GM21515 (cell line): ENCODE measurements around the gene AK5.
A peak's percentile ranks its signal among the peaks of the same experiment; 100 is the strongest.
"Not testable (repeated sequence)": the region's sequence is repeated elsewhere in the genome, so short reads cannot be mapped to it uniquely, and the experiment has no call there.

ENCODE experiments used
- ATAC-seq: cut with Tn5 transposase; IDR thresholded peaks from one replicate; pipeline ENCODE4 v1.9.1; 2021; ENCODE audit not compliant: unreplicated experiment

AK5 gene

DNA sequence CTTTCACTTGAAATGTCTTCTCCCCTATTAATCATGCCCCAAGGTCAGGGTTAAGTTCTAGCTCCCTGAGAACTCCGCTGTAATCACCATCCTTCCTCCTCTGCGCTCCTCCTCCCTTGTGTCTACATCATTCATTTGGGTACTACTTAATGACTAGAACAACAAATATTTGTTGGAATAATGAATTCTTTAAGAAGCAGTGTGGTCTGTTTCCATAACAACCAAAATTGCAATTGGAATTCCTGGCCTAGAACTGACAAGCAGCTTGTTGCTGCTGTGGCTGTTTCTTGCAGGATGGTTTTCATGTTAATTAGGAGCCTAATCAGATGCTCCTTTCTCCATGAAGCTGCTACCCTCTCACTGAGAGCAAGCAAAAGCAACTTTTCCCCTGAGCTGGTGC, 208.1 kb downstream of the AK5 start:
- no peak for ATAC-seq

DNA sequence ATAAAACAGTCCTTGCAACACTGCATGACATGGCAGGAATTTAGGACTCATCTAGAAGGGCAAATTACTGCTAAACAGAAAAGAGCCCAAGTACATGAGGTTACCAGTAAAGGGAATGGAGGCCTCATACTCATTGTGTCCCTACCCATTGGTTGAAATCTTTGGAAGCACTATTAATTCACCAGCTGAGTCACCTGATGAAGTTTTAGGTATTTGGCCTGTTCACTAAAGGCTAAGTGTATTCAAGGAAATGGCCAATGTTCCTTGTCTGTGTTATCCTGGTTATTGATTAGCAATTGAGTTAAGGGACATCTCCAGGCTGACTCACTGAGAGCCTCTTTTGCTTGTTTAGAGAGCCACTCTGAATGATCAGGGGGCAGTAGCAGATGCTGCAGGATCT, 212.2 kb downstream of the AK5 start:
- ATAC-seq: no peak

DNA sequence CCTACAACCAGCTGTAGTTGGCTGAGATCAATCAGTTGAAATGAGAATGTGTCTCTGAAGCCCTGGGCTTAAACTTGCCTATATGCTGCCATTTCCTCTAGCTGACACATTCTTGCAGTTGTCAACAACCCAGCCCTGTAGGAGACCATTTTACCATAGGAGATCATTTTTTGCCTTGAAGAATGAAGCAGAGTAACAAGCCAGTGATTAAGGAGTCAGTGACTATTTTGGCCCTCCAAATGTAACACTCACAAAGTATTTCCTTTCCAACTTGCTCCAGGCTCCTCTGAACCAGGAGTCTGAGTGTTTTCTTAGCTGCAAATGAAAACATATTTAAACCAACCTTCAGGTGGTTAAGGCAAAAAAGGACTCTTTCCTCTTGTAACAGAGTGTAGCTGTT, 217.1 kb downstream of the AK5 start:
- no peak for ATAC-seq

- ATAC-seq: no peak
Observed at GRCh38 chr1:77499466-77499865, 217.6 kb downstream of the AK5 start.

GRCh38 chr1:77504986-77505385, 223.2 kb downstream of the AK5 start:
- ATAC-seq: no peak

- ATAC-seq: no peak
Observed at GRCh38 chr1:77506771-77507170, 225.0 kb downstream of the AK5 start.

DNA sequence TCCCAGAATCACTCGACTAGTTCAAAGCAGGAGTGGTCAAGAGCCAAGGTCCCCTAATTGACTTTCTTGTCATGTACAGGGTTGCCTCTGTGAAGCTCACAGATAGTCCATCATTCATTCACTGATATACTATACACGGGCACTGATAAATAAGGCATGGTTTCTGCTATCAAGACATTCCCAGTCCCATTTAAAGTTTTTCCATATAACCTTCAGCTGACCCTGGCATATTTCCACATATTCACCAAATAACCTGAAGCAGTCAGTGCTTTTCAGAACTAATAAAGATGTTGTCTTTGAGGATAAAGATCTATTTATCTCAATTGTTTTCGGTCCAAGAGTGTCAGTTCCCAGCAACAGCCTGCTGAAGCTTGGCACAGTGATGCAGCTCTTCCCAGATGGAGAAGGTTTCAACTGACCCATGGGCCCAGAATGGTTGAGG, 227.3 kb downstream of the AK5 start:
- ATAC-seq: no peak

- no peak for ATAC-seq
Observed at GRCh38 chr1:77509898-77510297, 228.1 kb downstream of the AK5 start.

DNA sequence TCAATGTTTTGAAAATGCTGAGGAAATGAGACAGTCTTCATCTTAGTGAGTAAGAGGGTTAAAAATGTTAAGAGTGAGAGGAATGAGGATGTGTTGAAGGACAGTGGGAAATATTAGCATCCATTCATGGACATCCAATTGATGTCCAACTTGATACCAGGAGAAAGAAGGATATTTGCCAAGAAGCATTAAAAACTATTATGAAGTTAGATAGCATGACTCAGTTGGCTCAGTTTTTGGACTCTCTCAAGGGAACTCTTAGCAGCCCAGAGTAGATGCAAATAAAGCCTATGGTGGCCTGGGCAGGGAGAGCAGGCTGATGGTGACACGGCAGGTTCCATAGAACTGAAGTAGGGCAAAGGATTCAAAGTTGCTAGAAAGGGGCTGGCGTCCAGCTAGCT, 229.6 kb downstream of the AK5 start:
- ATAC-seq: no peak

GRCh38 chr1:77512650-77513049, 230.8 kb downstream of the AK5 start:
- ATAC-seq: not testable (repeated sequence)

DNA sequence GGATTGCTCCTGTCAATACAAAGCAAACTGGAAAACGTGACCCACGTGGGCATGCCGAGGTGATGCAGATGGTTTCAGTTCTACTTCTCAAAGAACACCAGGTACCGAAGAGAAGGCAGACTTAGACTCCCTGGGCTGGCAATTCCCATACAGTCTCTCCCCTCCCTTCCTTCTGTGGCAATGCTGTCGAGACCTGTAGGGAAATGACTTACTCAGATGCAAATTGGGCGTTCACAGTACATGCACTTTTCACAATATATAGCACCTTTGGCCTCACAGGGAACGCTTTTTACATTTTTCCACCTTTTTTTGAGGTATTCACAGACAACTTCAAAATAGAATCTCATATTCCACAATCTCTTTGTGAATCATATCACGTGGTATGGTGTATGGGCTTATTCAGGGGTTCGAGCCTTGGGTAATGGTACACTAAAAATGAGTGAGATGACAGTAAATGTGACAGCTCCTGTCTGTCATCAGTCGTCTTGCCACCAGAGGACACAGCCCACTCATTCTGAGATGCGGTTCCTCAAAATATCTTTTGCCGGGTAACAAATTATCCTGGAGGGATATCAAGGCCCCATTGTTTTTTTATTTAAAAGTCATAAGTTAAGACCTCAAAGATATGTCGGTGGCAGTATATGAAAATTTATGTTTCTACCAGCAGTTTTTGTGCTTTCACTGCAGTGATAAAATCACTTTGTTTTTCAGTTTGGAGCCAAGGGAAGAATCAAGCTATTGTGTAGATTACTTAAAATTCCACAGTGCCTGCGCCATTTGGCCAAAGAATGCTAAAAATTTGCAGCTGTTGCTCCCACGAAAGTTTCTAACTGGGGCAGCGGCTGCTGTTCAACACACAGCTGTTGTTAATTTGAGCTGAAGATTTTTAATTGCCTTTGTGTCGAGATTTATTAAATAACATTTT, 232.3 kb downstream of the AK5 start:
- ATAC-seq: no peak

GRCh38 chr1:77514921-77515776, 233.3 kb downstream of the AK5 start:
- no peak for ATAC-seq

DNA sequence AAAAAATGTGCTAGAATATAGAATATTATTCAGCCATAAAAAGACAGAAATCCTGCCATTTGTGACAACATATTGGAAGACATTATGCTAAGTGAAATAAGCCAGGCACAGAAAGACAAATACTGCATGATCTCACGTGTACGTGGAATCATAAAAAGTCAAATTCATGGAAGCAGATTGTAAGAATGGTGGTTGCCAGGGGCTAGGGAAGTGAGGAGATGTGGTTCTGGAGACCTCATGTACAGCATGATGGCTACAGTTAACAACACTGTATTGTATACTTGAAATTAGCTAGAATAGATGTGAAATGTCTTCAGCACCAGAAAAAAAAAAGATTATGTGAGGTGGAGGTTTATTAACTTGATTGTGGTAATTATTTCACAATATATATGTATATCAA, 234.3 kb downstream of the AK5 start:
- ATAC-seq: no peak

DNA sequence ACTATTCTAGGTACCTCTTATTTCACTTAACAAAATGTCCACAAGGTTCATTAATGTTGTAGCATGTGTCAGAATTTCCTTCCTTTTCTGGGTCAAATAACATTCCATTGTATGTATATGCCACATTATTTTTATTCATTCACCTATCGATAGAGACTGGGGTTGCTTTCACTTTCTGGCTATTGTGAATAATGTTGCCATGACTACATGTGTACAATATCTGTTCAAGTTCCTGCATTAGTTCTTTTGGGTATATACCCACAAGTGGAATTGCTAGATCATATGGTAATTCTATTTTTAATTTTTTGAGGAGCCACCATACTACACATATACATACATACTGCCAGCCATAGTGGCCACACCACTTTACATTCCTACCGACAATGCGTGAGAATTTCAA, 242.2 kb downstream of the AK5 start:
- ATAC-seq: no peak

DNA sequence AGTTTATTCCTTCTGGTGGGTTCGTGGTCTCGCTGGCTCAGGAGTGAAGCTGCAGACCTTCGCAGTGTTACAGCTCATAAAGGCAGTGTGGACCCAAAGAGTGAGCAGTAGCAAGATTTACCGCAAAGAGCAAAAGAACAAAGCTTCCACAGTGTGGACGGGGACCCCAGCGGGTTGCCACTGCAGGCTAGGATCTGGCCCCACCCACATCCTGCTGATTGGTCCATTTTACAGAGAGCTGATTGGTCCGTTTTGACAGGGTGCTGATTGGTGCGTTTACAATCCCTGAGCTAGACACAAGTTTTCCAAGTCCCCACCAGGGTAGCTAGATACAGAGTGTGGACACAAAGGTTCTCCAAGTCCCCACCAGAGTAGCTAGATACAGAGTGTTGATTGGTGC, 249.3 kb downstream of the AK5 start:
- ATAC-seq: not testable (repeated sequence)

DNA sequence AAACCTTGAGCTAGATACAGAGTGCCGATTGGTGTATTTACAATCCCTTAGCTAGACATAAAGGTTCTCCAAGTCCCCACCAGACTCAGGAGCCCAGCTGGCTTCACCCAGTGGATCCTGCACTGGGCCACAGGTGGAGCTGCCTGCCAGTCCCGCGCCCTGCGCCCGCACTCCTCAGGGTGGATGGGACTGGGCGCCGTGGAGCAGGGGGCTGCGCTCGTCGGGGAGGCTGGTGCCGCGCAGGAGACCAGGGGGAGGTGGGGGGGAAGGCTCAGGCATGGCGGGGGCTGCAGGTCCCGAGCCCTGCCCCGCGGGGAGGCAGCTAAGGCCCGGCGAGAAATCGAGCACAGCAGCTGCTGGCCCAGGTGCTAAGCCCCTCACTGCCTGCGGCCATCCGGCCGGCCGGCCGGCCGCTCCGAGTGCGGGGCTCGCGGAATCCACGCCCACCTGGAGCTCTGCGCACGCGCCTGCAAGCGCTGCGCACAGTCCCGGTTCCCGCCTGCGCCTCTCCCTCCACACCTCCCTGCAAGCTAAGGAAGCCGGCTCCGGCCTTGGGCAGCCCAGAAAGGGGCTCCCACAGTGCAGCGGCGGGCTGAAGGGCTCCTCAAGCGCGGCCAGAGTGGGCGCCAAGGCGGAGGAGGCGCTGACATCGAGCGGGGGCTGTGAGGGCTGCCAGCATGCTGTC, 249.9 kb downstream of the AK5 start:
- not testable (repeated sequence) for ATAC-seq

GRCh38 chr1:77532641-77533040, 250.8 kb downstream of the AK5 start:
- no peak for ATAC-seq

DNA sequence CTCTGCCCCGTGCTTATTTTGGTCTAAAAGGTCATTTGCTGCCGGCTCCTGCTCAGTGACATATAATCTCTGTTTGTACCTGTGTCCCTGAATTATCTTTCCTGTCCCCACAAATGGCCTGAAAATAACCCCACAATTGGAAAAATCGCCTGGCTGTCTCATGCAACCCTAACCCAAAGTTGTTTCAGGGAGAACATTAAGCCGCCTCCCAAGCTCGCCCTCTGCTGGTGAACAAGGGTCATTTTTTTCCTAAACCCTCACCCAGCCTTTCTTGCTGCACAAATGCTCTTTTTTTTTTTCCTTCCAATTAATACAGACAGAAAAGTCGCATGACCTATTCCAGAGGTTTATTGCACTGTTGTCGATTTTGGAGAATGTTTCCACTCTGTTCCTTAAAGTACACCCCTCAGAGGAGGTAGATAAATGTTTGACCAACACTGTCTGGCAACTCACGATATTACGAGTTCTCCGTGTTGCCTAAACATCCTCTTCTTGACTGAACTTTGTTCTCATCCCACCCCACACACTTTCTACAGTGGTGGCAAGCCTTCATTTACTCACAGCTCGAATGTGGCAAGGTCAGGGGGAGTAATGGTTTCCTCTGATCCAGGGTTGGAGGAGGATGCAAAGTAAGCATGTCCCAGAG, 252.0 kb downstream of the AK5 start:
- ATAC-seq: peak; percentile 63

- no peak for ATAC-seq
Observed at GRCh38 chr1:77534456-77534855, 252.6 kb downstream of the AK5 start.

DNA sequence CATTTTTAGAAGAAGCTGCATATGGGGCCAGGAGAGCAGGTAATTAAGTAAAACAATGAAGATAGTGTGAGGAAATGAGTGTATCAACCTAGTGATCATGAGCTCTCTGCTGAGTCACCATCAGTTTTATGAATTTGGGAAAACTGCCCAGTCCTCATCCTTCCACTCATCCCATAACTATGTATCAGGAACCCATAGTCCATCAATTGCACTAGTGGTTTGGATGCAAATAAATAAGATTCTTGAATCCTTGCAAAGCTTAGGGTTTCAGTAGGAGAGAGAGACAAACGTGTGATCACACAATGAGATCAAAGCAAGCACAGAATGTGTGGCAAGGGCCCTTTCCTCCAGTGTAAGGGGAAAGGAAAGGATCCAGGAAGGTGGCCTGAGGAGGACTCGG, 255.0 kb downstream of the AK5 start:
- ATAC-seq: no peak
